ENCODE results near the gene RNF213. TPM values are rescaled to one million over a fixed set of nuclear protein-coding genes. Genes with fewer than 3 reads are reported as not detected.
"Not testable (repeated sequence)": the region's sequence is repeated elsewhere in the genome, so short reads cannot be mapped to it uniquely, and the experiment has no call there.

The RNF213 gene
- total and polyA plus RNA-seq, 7 donors = 7.8 to 138 (median 50.4) TPM

GRCh38 chr17:80396157-80397033 is 135.7 kb downstream of the RNF213 start:
- H3K27me3 ChIP-seq = no peaks in the 10 kb centered on the region
- H3K36me3 ChIP-seq = peaks cover 5 to 41% (median 19%) of the 10 kb centered on the region in 4 donors
- no peaks in the 10 kb centered on the region for H3K4me1 ChIP-seq
- intact Hi-C loops (cut with DNase I) = no loop called here
- no peak overlapping the region for H3K4me3 ChIP-seq
- DNase-seq = no peak
- no peaks in the 10 kb centered on the region for H3K9me3 ChIP-seq
- 78% methylated on average over 9 of the region's 9 CpGs for WGBS, 2 donors
- TF ChIP-seq POLR2AphosphoS5 (IDR thresholded peaks at IDR 0.05) (no peak), POLR2A (IDR thresholded peaks at IDR 0.05) (no peak), EP300 (IDR thresholded peaks at IDR 0.05) (no peak), CTCF (IDR thresholded peaks at IDR 0.05) (no peak)
- H3K27ac ChIP-seq = no peak overlapping the region

- intact Hi-C loops (cut with DNase I) = no loop called here
- 82 to 89% methylated on average over 6 of the region's 6 CpGs for WGBS, 2 donors
- TF ChIP-seq EP300 (IDR thresholded peaks at IDR 0.05) (no peak), CTCF (IDR thresholded peaks at IDR 0.05) (no peak), POLR2A (IDR thresholded peaks at IDR 0.05) (no peak), POLR2AphosphoS5 (IDR thresholded peaks at IDR 0.05) (no peak)
- Histone ChIP-seq H3K4me1 (no peaks in the 10 kb centered on the region), H3K9me3 (no peaks in the 10 kb centered on the region), H3K4me3 (no peak overlapping the region), H3K27me3 (no peaks in the 10 kb centered on the region), H3K36me3 (peaks cover 5 to 35% (median 18%) of the 10 kb centered on the region in 4 donors), H3K27ac (no peak overlapping the region)
- DNase-seq = no peak
Measured at GRCh38 chr17:80397034-80397387, 136.4 kb downstream of the RNF213 start.

GRCh38 chr17:80397686-80398085 is 137.0 kb downstream of the RNF213 start:
- 85 to 89% methylated on average over 10 of the region's 10 CpGs for WGBS, 2 donors
- no peak for TF ChIP-seq EP300 (IDR thresholded peaks at IDR 0.05)
- no peak for TF ChIP-seq CTCF (IDR thresholded peaks at IDR 0.05)
- no peak for TF ChIP-seq POLR2A (IDR thresholded peaks at IDR 0.05)
- TF ChIP-seq POLR2AphosphoS5 (IDR thresholded peaks at IDR 0.05) = no peak

GRCh38 chr17:80401086-80401485 is 140.4 kb downstream of the RNF213 start:
- H3K36me3 ChIP-seq; H3K4me1 ChIP-seq; H3K9me3 ChIP-seq; H3K27me3 ChIP-seq; intact Hi-C loops (cut with DNase I); H3K4me3 ChIP-seq; DNase-seq; H3K27ac ChIP-seq: not testable (repeated sequence)
- 85 to 87% methylated on average over 9 of the region's 9 CpGs for WGBS, 2 donors

More at GRCh38 chr17:80397686-80398085, 137.0 kb downstream of the RNF213 start:
- Histone ChIP-seq H3K4me3 (no peak overlapping the region), H3K27me3 (no peaks in the 10 kb centered on the region), H3K27ac (no peak overlapping the region), H3K4me1 (no peaks in the 10 kb centered on the region), H3K36me3 (peaks cover 5 to 28% (median 12%) of the 10 kb centered on the region in 4 donors), H3K9me3 (no peaks in the 10 kb centered on the region)
- DNase-seq = no peak
- intact Hi-C loops (cut with DNase I) = no loop called here

GRCh38 chr17:80402102-80402501 is 141.4 kb downstream of the RNF213 start:
- H3K27ac ChIP-seq; H3K27me3 ChIP-seq; H3K36me3 ChIP-seq; H3K4me1 ChIP-seq; intact Hi-C loops (cut with DNase I); H3K4me3 ChIP-seq; H3K9me3 ChIP-seq; DNase-seq: not testable (repeated sequence)
- WGBS, 2 donors = 93 to 94% methylated on average over 13 of the region's 13 CpGs

GRCh38 chr17:80402959-80403358 is 142.3 kb downstream of the RNF213 start:
- Histone ChIP-seq H3K36me3 (no peaks in the 10 kb centered on the region), H3K27me3 (no peaks in the 10 kb centered on the region), H3K9me3 (no peaks in the 10 kb centered on the region), H3K4me1 (no peaks in the 10 kb centered on the region), H3K27ac (no peak overlapping the region), H3K4me3 (no peak overlapping the region)
- intact Hi-C loops (cut with DNase I) = no loop called here
- 91 to 93% methylated on average over 4 of the region's 4 CpGs for WGBS, 2 donors
- no peak for DNase-seq
- TF ChIP-seq POLR2A (IDR thresholded peaks at IDR 0.05) = no peak
